ENCODE results near the gene UQCC2.

The UQCC2 gene

GRCh38 chr6:33670971-33671743 lies 40.3 kb downstream of the UQCC2 start:
- Histone ChIP-seq H3K36me3 (peaks cover 0 to 86% (median 60%) of the 10 kb centered on the region in 11 experiments; a peak in 18 of 22 replicates), H3K9me3 (replicated peaks in 1 of 11) (no peaks in the 10 kb centered on the region), H3K4me1 (peaks cover 31 to 56% (median 39%) of the 10 kb centered on the region in 10 experiments), H3K4me3 (no peak overlapping the region), H3K4me2 (no peak overlapping the region), H3K9ac (no peak overlapping the region), H4K20me1 (peaks cover 0 to 5% (median 0%) of the 10 kb centered on the region in 11 experiments; a peak in 4 of 22 replicates), H3K27ac (no peak overlapping the region), H3K27me3 (no peaks in the 10 kb centered on the region)
- TF ChIP-seq Cebpa-rat (IDR thresholded peaks at IDR 0.05), result no peak

DNA sequence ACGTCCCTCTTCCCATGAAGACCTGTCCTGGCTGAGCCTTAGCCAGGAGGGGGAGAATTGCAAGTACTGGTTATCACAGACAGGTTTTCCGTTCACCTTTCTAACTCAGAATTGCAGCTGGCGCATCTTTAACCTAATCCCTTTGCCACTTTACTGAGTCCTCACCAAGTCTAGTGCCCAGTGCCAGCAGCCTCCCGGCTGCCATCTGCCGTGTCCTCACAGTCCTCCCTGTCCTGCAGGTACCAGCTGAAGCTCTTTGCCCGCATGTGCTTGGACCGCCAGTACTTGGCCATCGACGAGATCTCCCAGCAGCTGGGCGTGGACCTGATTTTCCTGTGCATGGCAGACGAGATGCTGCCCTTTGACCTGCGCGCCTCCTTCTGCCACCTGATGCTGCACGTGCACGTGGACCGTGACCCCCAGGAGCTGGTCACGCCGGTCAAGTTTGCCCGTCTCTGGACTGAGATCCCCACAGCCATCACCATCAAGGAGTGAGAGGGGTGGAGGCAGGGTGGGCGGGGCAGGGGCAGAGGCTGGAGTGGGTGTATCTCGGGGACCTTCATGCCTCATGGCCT lies 41.3 kb downstream of the UQCC2 start:
- H3K9me3 ChIP-seq (replicated peaks in 1 of 11), result no peaks in the 10 kb centered on the region
- H3K36me3 ChIP-seq, result peaks cover 0 to 88% (median 57%) of the 10 kb centered on the region in 11 experiments; a peak in 18 of 22 replicates
- no peak overlapping the region for H3K4me3 ChIP-seq
- no peak overlapping the region for H3K4me2 ChIP-seq
- no peak for TF ChIP-seq Cebpa-rat (IDR thresholded peaks at IDR 0.05)
- no peak overlapping the region for H3K27ac ChIP-seq
- no peaks in the 10 kb centered on the region for H3K27me3 ChIP-seq
- H4K20me1 ChIP-seq, result peaks cover 0 to 5% (median 0%) of the 10 kb centered on the region in 11 experiments; a peak in 4 of 22 replicates
- H3K4me1 ChIP-seq, result peaks cover 22 to 46% (median 29%) of the 10 kb centered on the region in 10 experiments
- no peak overlapping the region for H3K9ac ChIP-seq

GRCh38 chr6:33668914-33669313 lies 42.6 kb downstream of the UQCC2 start:
- H3K27ac ChIP-seq, result no peak overlapping the region
- H4K20me1 ChIP-seq, result peaks cover 0 to 5% (median 0%) of the 10 kb centered on the region in 11 experiments; a peak in 4 of 22 replicates
- no peaks in the 10 kb centered on the region for H3K27me3 ChIP-seq
- no peak for TF ChIP-seq Cebpa-rat (IDR thresholded peaks at IDR 0.05)
- H3K9ac ChIP-seq, result no peak overlapping the region; a peak in 2 of 22 replicates
- H3K36me3 ChIP-seq, result peaks cover 0 to 85% (median 60%) of the 10 kb centered on the region in 11 experiments; a peak in 18 of 22 replicates
- H3K4me1 ChIP-seq, result peaks cover 11 to 33% (median 17%) of the 10 kb centered on the region in 10 experiments
- H3K4me3 ChIP-seq, result no peak overlapping the region
- no peaks in the 10 kb centered on the region for H3K9me3 ChIP-seq (replicated peaks in 1 of 11)
- H3K4me2 ChIP-seq, result no peak overlapping the region

- Histone ChIP-seq H3K9ac (no peak overlapping the region; a peak in 2 of 22 replicates), H3K27ac (no peak overlapping the region)
Measured at GRCh38 chr6:33668328-33668727, 43.2 kb downstream of the UQCC2 start.

GRCh38 chr6:33667776-33668175 lies 43.7 kb downstream of the UQCC2 start:
- H3K4me2 ChIP-seq, result no peak overlapping the region

More at GRCh38 chr6:33668328-33668727, 43.2 kb downstream of the UQCC2 start:
- no peaks in the 10 kb centered on the region for H3K9me3 ChIP-seq (replicated peaks in 1 of 11)
- H3K36me3 ChIP-seq, result peaks cover 0 to 84% (median 60%) of the 10 kb centered on the region in 11 experiments; a peak in 18 of 22 replicates
- no peak overlapping the region for H3K4me2 ChIP-seq
- no peak for TF ChIP-seq Cebpa-rat (IDR thresholded peaks at IDR 0.05)
- H3K4me3 ChIP-seq, result no peak overlapping the region
- peaks cover 0 to 5% (median 0%) of the 10 kb centered on the region in 11 experiments; a peak in 4 of 22 replicates for H4K20me1 ChIP-seq
- H3K27me3 ChIP-seq, result no peaks in the 10 kb centered on the region
- H3K4me1 ChIP-seq, result peaks cover 5 to 27% (median 11%) of the 10 kb centered on the region in 10 experiments

DNA sequence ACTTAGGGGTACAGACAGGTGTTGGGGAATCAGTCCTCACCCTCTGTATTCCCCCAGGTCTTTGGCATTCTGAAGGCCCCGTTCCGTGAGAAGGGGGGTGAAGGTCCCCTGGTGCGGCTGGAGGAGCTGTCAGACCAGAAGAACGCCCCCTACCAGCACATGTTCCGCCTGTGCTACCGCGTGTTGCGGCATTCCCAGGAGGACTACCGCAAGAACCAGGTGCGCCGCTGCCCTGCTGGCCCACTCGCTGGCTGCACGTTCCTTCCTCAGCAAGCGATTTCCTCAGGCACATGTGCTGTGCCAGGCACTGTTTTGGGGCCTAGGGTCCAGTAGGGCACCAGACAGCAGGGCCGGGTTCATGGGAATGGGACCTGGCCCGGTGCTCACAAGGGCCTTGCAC lies 44.4 kb downstream of the UQCC2 start:
- TF ChIP-seq Cebpa-rat (IDR thresholded peaks at IDR 0.05), result no peak
- Histone ChIP-seq H3K36me3 (peaks cover 0 to 78% (median 65%) of the 10 kb centered on the region in 11 experiments; a peak in 18 of 22 replicates), H3K27me3 (no peaks in the 10 kb centered on the region)

More at GRCh38 chr6:33667776-33668175, 43.7 kb downstream of the UQCC2 start:
- no peaks in the 10 kb centered on the region for H3K27me3 ChIP-seq
- TF ChIP-seq Cebpa-rat (IDR thresholded peaks at IDR 0.05), result no peak
- H3K9me3 ChIP-seq (replicated peaks in 1 of 11), result no peaks in the 10 kb centered on the region
- H3K4me3 ChIP-seq, result no peak overlapping the region
- peaks cover 0 to 83% (median 63%) of the 10 kb centered on the region in 11 experiments; a peak in 18 of 22 replicates for H3K36me3 ChIP-seq
- no peak overlapping the region for H3K27ac ChIP-seq
- H3K4me1 ChIP-seq, result peaks cover 0 to 22% (median 5%) of the 10 kb centered on the region in 10 experiments; a peak in 17 of 20 replicates
- H4K20me1 ChIP-seq, result peaks cover 0 to 5% (median 0%) of the 10 kb centered on the region in 11 experiments; a peak in 4 of 22 replicates
- no peak overlapping the region for H3K9ac ChIP-seq

GRCh38 chr6:33665957-33666356 lies 45.5 kb downstream of the UQCC2 start:
- Histone ChIP-seq H3K27ac (no peak overlapping the region), H3K9me3 (replicated peaks in 1 of 11) (no peaks in the 10 kb centered on the region), H3K4me3 (no peak overlapping the region), H4K20me1 (peaks cover 0 to 4% (median 0%) of the 10 kb centered on the region in 11 experiments; a peak in 3 of 22 replicates), H3K4me2 (no peak overlapping the region), H3K4me1 (peaks cover 0 to 9% (median 0%) of the 10 kb centered on the region in 10 experiments; a peak in 3 of 20 replicates), H3K36me3 (peaks cover 0 to 82% (median 62%) of the 10 kb centered on the region in 11 experiments; a peak in 18 of 22 replicates), H3K9ac (no peak overlapping the region), H3K27me3 (no peaks in the 10 kb centered on the region)
- no peak for TF ChIP-seq Cebpa-rat (IDR thresholded peaks at IDR 0.05)

More for the DNA sequence above, 44.4 kb downstream of the UQCC2 start:
- H4K20me1 ChIP-seq, result peaks cover 0 to 4% (median 0%) of the 10 kb centered on the region in 11 experiments; a peak in 3 of 22 replicates
- peaks cover 0 to 18% (median 0%) of the 10 kb centered on the region in 10 experiments; a peak in 5 of 20 replicates for H3K4me1 ChIP-seq
- H3K27ac ChIP-seq, result no peak overlapping the region
- H3K4me3 ChIP-seq, result no peak overlapping the region
- no peak overlapping the region for H3K9ac ChIP-seq
- no peak overlapping the region for H3K4me2 ChIP-seq
- no peaks in the 10 kb centered on the region for H3K9me3 ChIP-seq (replicated peaks in 1 of 11)

DNA sequence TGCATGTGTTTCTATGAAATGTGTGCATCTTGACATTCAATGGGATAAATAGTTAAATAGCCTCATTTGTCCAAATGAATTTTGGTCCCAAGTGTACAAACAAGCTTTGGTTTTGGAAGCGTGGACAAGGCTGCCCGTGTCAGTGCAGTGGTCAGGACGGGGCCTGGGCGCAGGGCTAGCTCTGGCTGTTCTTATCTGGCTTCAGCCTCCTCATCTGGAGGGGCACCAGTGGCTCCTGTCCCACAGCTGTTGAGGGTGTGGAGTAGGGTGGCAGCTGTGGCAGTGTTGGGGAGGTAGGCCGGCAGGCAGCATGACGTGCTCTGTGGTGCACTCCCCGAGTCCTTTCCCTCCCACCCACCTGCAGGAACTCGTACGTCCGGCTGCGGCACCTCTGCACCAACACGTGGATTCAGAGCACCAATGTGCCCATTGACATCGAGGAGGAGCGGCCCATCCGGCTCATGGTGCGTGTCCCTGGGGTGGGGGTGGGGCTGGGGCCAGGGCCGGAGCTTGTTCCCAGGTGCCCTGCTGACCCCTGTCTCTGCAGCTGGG lies 46.9 kb downstream of the UQCC2 start:
- Histone ChIP-seq H3K36me3 (peaks cover 0 to 76% (median 51%) of the 10 kb centered on the region in 11 experiments; a peak in 18 of 22 replicates), H3K9ac (no peak overlapping the region)

More for the DNA sequence above, 46.9 kb downstream of the UQCC2 start:
- Histone ChIP-seq H3K27me3 (no peaks in the 10 kb centered on the region), H3K4me1 (peaks cover 0 to 8% (median 0%) of the 10 kb centered on the region in 10 experiments; a peak in 3 of 20 replicates), H3K4me3 (no peak overlapping the region), H3K27ac (no peak overlapping the region), H4K20me1 (peaks cover 0 to 4% (median 0%) of the 10 kb centered on the region in 11 experiments; a peak in 3 of 22 replicates), H3K9me3 (replicated peaks in 1 of 11) (no peaks in the 10 kb centered on the region), H3K4me2 (no peak overlapping the region)
- no peak for TF ChIP-seq Cebpa-rat (IDR thresholded peaks at IDR 0.05)

Data from BLaER1 treated with 17β-estradiol and CSF1 and Interleukin-3, amounts not matched to agents 10 nM and 100 nM (cell line).